ENCODE measurements around the gene DIS3L2.

The DIS3L2 gene

DNA sequence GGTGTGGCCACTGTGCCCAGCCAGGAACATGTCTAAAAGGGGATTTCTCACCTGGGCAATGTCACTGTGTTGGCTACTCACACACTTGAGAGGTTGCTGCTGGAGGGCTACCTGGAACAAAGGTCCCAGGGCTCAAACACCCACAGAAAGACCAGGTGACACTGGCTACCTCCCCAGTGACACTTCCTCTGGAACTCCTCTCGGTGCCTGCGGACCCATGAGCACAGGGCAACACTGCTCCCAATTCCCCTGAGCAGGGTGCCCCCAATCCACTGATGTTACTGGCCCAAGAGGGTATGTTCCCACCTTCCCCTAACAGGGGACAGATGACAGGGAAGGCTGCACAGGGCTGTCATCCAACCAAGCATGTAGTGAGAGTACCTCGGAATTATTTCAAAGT is 41.1 kb upstream of the DIS3L2 start:
- Histone ChIP-seq H3K9ac (ENCODE audit: low read length) (no peak overlapping the region), H3K79me2 (ENCODE audit: insufficient read depth, low read length) (no peaks in the 10 kb centered on the region), H4K20me1 (ENCODE audit: insufficient read depth, low read length) (no peaks in the 10 kb centered on the region), H3F3A (ENCODE audit: insufficient read depth, low read length) (no peaks in the 10 kb centered on the region), H3K9me2 (ENCODE audit: low read depth, low read length) (no peaks in the 10 kb centered on the region), H3K4me1 (ENCODE audit: insufficient read depth, low read length, severe bottlenecking) (peaks cover under 1% of the 10 kb centered on the region), H3K4me2 (ENCODE audit: low read length) (no peak overlapping the region), H3K4me3 (ENCODE audit: low read depth, low read length, poor library complexity, severe bottlenecking) (no peak overlapping the region), H3K9me3 (ENCODE audit: low read length) (no peaks in the 10 kb centered on the region), H3K36me3 (ENCODE audit: insufficient read depth, low read length) (no peaks in the 10 kb centered on the region), H3K27ac (ENCODE audit: low read depth, low read length, poor library complexity, severe bottlenecking) (no peak overlapping the region), H3K27me3 (ENCODE audit: insufficient read depth, low read length) (no peaks in the 10 kb centered on the region), H2AFZ (ENCODE audit: low read length) (no peak overlapping the region)
- no peak for TF ChIP-seq EZH2 (IDR thresholded peaks at IDR 0.05; ENCODE audit: borderline replicate concordance, low read length)
- TF ChIP-seq, protein P1, sequence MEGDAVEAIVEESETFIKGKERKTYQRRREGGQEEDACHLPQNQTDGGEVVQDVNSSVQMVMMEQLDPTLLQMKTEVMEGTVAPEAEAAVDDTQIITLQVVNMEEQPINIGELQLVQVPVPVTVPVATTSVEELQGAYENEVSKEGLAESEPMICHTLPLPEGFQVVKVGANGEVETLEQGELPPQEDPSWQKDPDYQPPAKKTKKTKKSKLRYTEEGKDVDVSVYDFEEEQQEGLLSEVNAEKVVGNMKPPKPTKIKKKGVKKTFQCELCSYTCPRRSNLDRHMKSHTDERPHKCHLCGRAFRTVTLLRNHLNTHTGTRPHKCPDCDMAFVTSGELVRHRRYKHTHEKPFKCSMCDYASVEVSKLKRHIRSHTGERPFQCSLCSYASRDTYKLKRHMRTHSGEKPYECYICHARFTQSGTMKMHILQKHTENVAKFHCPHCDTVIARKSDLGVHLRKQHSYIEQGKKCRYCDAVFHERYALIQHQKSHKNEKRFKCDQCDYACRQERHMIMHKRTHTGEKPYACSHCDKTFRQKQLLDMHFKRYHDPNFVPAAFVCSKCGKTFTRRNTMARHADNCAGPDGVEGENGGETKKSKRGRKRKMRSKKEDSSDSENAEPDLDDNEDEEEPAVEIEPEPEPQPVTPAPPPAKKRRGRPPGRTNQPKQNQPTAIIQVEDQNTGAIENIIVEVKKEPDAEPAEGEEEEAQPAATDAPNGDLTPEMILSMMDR (IDR thresholded peaks at IDR 0.05; ENCODE audit: low read length), result no peak

DNA sequence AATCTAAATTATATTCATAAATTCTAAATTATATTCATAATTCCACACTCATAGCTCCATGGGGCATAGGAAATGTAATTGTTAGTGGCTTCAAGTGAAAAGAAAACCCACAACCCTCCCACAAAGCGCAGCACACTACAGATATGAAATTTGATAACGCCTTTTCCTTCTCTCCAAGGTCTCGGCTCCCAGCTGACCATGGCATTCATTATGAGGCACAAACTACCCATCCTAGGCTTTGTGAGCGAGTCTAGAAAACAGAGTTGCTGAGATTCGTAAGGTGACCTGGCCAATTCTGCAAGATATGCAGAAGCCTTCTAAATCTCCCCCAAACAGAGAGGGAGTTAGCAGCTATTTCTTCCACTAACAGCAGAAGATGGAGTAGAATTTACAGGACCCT is 40.7 kb upstream of the DIS3L2 start:
- Histone ChIP-seq H3K9me3 (ENCODE audit: low read length) (no peaks in the 10 kb centered on the region), H4K20me1 (ENCODE audit: insufficient read depth, low read length) (no peaks in the 10 kb centered on the region), H3K36me3 (ENCODE audit: insufficient read depth, low read length) (no peaks in the 10 kb centered on the region), H3K27ac (ENCODE audit: low read depth, low read length, poor library complexity, severe bottlenecking) (no peak overlapping the region), H3K9me2 (ENCODE audit: low read depth, low read length) (no peaks in the 10 kb centered on the region), H3K27me3 (ENCODE audit: insufficient read depth, low read length) (no peaks in the 10 kb centered on the region), H3K4me2 (ENCODE audit: low read length) (no peak overlapping the region), H3K79me2 (ENCODE audit: insufficient read depth, low read length) (no peaks in the 10 kb centered on the region), H2AFZ (ENCODE audit: low read length) (no peak overlapping the region), H3K4me3 (ENCODE audit: low read depth, low read length, poor library complexity, severe bottlenecking) (no peak overlapping the region), H3F3A (ENCODE audit: insufficient read depth, low read length) (no peaks in the 10 kb centered on the region), H3K9ac (ENCODE audit: low read length) (no peak overlapping the region), H3K4me1 (ENCODE audit: insufficient read depth, low read length, severe bottlenecking) (peaks cover 5% of the 10 kb centered on the region)
- TF ChIP-seq, protein P1 (IDR thresholded peaks at IDR 0.05; ENCODE audit: low read length), result no peak
- TF ChIP-seq EZH2 (IDR thresholded peaks at IDR 0.05; ENCODE audit: borderline replicate concordance, low read length), result no peak

DNA sequence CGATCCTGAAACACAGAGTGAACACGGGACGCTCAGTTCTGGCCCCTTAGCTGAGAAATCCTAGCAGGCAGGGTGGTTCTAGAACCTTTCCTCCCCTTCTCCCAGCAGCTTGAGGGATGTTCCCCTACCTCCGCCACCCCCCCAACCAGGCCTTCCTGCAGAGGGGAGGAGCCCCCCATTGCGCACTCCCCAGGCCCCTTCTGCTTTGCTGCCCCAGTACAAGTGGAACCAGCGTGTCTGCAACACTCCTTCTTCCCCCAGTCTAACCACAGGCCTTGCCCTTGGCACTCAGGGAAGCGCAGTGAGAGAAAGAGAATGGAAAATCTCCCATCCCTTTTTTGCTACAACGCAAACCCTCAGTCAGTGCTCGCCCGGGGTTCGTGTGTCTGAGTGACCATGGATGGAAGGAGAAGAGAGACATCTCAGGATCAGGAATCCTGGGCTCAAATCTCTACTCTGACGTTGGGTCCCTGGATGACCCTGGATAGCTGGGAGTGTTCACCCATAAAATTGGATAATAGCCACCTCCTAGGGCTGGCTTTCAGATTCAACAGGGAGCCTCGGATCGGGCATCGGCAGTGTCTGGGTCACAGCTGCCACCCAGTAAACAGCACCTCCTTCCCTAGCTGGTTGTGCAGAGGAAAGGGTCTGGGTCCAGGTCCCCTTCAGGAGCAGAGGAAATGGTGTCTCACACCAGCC is 39.1 kb upstream of the DIS3L2 start:
- no peaks in the 10 kb centered on the region for H4K20me1 ChIP-seq (ENCODE audit: insufficient read depth, low read length)
- H3K36me3 ChIP-seq (ENCODE audit: insufficient read depth, low read length), result no peaks in the 10 kb centered on the region
- H3K9me2 ChIP-seq (ENCODE audit: low read depth, low read length), result no peaks in the 10 kb centered on the region
- H3F3A ChIP-seq (ENCODE audit: insufficient read depth, low read length), result no peaks in the 10 kb centered on the region
- no peak overlapping the region for H3K4me2 ChIP-seq (ENCODE audit: low read length)
- peaks cover 15% of the 10 kb centered on the region for H3K4me1 ChIP-seq (ENCODE audit: insufficient read depth, low read length, severe bottlenecking)
- no peaks in the 10 kb centered on the region for H3K79me2 ChIP-seq (ENCODE audit: insufficient read depth, low read length)
- no peak overlapping the region for H3K4me3 ChIP-seq (ENCODE audit: low read depth, low read length, poor library complexity, severe bottlenecking)
- H3K27me3 ChIP-seq (ENCODE audit: insufficient read depth, low read length), result no peaks in the 10 kb centered on the region; the same call in 1 of the 2 replicates
- H2AFZ ChIP-seq (ENCODE audit: low read length), result no peak overlapping the region
- H3K27ac ChIP-seq (ENCODE audit: low read depth, low read length, poor library complexity, severe bottlenecking), result no peak overlapping the region
- TF ChIP-seq EZH2 (IDR thresholded peaks at IDR 0.05; ENCODE audit: borderline replicate concordance, low read length), result no peak
- TF ChIP-seq, protein P1 (IDR thresholded peaks at IDR 0.05; ENCODE audit: low read length), result no peak
- H3K9ac ChIP-seq (ENCODE audit: low read length), result no peak overlapping the region
- no peaks in the 10 kb centered on the region for H3K9me3 ChIP-seq (ENCODE audit: low read length)

Measured in OCI-LY1 (cell line).